ENCODE measurements around the gene AMDHD1.

The AMDHD1 gene

DNA sequence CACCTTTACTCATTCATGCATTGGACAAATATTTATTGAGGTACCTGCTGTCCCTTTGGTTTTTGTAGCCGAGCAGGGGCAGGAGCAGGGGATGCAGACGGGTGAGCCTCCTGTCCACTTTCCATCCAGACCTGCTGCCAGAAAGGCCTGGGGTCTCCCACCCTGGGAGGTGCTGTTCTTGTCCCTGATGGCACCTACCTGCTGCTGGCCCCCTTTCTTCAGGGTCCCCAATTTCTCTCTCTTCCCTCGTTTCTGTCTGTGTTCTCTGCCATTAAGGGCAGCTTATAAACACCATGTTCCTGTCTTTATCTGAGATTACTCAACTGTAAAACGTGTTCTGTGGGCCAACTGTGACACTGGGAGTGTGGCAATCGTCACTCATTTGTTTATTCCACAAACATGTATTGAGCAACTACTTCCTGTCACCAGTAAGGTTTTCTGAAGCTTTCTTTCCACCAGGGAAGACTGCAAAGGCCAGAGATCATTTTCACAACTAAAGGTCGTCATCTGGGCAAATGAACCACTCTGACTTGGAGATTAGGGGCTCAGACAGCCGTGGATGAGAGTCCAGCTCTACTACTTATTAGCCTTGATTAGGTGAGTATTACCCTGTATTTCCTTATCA, 53.0 kb downstream of the AMDHD1 start, which contains the start of gene HAL:
Gene HAL, minus strand, starts transcription at position 311 of the 625 bp plus-strand sequence. CDS start 434 bp downstream, outside the sequence.
- no peak for DNase-seq

- DNase-seq = no peak
These were observed 54.1 kb downstream of the AMDHD1 start for GRCh38 chr12:95997276-95997675.

- no peak for DNase-seq
These were observed 54.9 kb downstream of the AMDHD1 start for GRCh38 chr12:95997911-95998510.

- DNase-seq = no peak
These were observed 55.6 kb downstream of the AMDHD1 start for GRCh38 chr12:95998611-95999286.

DNA sequence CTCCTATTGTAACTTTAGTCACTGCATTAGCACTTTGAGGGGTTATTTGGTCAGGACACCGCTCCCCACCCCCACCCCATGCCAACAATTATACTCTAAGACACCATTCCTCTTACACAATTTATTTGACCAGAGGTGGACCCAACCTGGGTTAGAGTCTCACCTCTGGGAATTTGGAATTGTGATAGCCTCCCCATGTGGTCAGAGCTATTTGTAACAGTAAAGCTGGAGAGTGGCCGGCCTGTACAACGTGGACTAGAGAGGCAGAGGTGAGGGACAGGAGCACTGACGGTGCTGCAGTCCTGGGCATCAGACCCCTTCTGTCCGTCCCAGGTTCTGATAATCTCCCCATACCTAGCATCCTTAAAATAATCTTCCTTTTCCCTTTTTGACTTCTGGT, 56.4 kb downstream of the AMDHD1 start:
- DNase-seq = no peak

DNA sequence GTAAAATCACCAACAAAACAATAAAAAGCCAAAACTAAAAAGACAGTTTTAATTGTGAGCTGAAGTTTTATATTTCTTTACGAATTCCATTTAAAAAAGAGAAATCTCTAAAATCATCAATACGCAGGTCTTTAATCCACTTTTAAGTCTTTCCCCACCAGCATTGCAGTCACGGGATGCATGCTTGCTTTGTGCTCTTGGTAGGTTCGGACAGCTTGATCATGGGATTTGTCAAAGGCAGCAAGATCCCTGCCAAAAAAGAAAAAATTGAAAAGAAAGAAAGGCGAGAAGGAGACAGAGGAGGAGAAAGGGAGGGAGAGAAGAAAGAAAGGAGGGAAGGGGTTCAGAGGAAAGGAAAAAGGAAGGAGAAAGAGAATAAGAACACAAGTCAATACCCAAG, 57.7 kb downstream of the AMDHD1 start:
- DNase-seq = no peak

DNA sequence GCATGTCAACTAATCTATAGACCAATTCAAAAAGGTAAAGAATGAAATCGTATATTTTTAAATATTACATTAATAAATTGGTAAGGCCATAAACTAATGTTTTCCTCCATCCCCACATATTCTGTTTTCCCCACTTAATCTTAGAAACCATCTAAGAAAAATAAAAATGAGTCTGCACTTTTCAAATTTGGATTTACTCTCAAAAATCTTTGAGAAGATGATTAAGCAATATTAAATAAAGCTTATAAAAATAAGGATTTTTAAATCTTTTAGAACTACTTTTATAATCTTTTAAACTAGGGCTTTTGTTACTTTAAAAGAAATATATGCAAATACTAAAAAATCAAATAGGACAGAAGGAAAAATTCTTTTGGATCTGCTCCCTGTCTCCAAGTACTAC, 63.6 kb downstream of the AMDHD1 start:
- DNase-seq = no peak

DNA sequence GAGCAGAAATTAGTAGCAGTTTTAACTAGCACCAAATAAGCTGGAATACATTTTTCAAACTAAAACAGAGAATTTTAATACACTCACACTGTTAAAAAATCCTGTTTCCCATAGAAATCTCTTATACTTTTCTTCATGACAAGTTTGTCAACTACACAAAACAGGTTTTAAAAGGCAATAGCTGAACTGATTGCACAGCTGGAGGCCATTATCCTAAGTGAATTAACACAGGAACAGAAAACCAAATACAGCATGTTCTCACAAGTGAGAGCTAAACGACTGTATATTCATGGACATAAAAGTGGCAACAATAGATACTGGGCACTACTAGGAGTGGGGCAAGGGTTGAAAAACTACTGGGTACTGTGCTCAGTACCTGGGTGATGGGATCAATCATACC, 64.6 kb downstream of the AMDHD1 start:
- DNase-seq = no peak

GRCh38 chr12:96014943-96015599, 71.9 kb downstream of the AMDHD1 start:
- no peak for DNase-seq

DNA sequence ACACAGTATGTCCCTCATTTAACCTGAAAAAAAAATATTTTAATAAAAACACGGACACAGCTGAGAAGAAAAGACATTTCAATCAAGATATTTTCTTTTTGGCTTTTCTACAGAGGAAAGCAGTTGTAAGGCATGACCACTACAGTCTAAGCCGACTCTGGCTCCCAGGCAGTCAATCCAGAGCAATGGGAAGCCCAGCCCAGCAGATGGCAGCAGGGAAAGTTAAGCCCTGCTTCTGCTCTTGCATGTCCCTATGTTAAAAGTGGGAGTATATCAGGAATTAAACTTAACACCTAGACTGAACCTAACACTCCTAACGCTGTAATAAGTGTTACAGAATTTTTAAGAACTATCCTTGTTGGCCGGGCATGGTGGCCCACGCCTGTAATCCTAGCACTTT, 72.5 kb downstream of the AMDHD1 start:
- DNase-seq = no peak
